Putamen (tissue), 1 donor: ENCODE results near the gene SPI1.
"Not testable (repeated sequence)": the region's sequence is repeated elsewhere in the genome, so short reads cannot be mapped to it uniquely, and the experiment has no call there.

Experiments used
- DNase-seq: peaks from one replicate; pipeline ENCODE4 v3.0.0-alpha.2; 2016; ENCODE audit warnings: low spot score

Gene SPI1

DNA sequence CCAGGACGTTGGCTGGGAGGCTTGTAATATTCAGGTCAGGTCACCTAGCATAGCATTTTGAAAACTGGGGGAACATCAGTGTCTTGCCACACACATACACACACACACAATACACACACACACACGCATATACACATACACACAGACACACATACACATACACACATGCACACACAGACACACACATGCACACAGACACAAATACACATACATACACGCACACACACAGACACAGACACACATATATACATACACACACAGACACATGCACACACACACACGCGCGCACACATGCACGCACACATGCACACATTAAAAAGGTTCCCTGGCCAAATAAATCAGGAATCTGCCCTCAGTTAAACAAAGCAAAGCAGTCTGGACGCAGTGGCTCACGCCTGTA, 38.3 kb downstream of the SPI1 start:
- no peak for DNase-seq

DNA sequence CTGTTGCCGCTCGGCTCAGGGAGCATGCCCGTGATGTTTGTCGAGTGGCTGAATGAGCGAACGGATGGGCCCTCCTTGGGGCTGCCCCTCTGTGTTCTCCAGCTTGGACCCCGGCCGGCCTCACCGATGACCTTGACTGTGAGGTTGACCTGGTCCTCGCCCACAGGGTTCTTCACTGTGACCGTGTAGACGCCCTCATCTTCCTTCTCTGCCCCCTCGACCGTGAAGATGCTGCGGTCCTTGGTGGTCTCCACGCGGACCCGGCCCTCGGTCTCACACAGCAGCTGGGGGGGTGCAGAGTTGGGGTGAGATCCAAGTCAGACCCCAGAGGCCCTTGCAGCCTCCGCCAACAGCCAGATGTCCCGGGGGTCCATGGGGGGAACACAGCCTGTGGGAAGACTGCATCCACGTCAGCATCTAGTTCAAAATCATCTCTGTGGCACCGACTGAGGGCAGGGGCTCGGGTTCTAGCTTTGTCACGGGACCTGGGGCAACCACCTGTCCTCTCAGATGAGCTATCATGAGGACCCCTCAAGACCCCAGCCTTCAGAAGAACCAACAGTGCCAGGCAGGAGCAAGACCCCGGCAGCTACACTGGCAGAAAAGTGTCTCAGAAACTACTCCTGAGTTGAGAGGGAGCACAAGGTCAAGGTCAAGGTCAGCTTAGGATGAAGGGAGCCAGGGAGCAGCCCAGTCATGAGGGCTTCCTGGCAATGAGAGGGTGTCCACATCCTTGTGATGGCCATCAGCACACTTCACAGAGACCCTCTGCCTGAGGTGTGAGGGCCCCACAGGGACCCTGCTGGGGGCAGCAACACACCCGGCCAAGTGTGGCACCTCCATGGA, 39.7 kb downstream of the SPI1 start:
- DNase-seq, result no peak

DNA sequence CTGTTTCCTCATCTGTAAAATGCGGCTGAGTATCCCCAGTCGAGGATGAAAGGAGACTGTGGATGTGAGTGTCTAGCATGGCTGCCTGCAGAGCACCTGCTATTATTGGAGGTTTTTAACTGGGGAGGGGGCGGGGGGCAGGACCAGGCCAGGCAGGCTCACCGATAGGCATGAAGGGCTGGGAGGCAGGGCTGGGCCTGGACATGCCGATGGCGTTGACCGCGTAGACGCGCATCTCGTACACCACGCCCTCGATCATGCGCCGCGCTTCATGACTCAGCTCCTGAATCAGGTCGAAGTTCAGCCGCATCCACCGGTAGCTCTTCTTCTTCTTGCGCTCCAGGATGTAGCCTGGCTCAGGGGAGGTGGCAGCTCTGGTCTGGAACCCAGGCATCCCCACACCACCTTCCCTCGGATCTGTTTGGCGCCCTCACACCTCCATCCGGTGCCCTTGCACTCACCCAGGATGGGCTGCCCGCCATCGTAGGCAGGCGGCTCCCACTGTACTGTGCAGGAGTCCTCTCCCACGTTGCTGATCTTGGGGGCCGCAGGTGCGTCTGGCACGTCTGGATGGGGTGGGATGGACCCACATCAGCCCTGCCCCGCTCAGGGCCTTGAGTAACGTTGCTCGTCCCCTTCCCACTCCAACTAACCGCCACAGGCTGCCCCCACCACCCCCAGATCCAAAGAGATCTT, 41.0 kb downstream of the SPI1 start:
- no peak for DNase-seq

GRCh38 chr11:47336595-47336994, 41.8 kb downstream of the SPI1 start:
- DNase-seq, result no peak

DNA sequence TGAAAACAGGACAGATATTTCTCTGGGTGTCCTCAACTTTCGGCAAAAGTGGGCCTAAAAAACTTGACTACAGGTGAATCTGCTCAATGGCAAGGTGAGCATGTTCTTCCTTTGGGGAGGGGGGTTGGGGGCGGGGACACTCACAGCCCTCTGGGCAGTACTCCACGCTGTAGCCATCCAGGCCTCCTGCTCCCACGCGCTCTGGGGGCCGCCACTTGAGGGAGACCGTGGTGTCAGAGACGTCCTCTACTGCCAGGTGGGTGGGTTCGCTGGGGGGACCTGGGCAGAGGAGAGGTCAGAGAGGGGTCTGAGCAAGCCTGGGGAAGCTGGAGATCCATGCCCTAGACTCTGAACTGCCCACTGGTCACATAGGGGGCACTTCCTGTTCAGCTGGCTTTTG, 42.6 kb downstream of the SPI1 start:
- no peak for DNase-seq

DNA sequence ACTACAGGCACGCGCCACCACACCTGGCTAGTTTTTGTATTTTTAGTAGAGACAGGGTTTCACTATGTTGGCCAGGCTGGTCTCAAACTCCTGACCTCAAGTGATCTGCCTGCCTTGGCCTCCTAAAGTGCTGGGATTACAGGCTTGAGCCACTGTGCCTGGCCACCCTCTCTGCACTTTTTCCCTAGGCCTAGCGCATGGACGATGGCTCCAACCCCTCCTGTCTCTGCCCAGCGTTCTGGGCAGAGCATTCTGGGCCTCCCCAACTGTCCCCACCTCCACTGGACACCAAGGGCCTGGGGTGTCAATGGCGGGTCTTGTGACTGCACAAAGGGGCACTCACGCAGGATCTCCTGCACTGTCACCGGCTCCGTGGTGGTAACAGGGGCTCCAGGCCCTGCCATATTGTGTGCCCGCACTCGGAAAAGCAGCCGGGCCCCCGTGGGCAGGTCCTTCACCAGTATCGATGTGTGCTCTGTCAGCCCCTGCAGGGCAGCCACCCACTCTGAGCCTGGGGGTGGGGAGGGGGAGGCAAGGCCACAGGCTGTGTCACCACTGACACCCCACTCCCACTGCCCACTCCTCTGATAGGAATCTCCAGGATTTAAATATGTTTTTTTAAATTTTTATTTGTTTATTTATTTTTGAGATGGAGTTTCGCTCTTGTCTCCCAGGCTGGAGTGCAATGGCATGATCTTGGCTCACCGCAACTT, 43.5 kb downstream of the SPI1 start:
- not testable (repeated sequence) for DNase-seq

GRCh38 chr11:47333886-47334443, 44.4 kb downstream of the SPI1 start:
- DNase-seq, result no peak

DNA sequence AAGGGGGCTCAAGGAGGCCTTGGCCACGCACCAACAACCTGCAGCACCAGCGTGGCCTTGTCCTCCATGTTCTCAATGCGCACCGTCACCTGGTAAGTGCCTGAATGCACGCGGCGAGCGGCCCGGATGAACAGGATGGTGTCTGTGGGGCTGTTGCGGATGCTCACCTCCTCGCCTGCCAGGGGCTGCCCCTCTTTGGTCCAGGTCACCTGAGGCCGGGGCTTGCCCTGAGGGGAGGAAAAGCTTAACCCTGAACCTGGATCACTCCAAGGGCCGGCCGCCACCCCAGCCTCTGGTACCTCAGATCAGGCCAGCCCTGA, 44.9 kb downstream of the SPI1 start:
- no peak for DNase-seq

DNA sequence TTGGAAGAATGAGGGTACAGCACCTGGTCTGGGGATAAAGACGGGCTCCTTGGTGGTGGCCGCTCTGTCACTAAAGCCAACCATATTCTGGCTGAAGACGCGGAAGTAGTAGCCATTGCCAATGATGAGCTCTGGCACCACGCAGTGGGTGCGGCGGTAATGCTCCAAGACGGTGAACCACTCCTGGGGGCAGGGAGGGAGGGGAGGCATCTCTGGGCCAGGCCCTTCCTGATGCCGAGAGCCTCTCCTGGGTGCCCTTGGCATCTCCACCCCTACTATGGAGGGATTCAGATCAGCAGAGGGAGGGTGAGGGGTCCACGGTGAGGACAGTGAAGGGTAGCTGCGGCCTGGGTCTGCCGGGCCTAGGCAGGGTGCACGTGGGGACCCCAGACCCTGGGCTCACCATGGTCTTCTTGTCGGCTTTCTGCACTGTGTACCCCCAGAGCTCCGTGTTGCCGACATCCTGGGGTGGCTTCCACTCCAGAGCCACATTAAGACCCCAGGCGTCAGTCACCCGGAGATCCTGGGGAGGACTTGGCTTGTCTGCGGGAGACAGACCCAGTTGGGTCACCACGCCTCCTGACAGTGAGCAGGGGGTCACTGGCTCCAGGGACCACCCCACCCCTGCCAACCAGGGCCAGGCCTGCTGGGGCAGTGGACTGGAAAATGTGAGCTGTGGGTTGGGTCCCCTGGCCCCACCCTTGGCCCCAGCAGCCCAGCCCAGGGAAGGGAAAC, 45.4 kb downstream of the SPI1 start:
- no peak for DNase-seq

DNA sequence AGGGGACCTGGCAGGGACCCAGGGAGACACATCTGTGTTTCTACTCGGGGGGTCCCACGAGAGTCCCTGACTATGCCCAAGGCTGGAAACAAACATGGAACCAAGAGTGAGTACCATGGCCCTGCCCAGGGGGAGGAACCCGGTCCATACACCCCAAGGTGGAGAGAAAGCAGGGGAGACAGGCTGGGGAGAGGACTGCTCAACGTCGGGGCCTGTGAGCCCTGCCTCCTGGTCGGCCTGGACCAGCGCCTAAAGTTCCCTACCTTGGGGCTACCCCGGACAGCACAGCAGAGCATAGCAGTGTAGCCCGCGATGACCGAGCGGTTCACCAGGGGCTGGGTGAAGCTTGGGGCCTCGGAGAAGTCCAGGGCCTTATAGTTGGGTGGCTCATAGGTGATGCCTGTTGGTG, 46.0 kb downstream of the SPI1 start:
- no peak for DNase-seq

DNA sequence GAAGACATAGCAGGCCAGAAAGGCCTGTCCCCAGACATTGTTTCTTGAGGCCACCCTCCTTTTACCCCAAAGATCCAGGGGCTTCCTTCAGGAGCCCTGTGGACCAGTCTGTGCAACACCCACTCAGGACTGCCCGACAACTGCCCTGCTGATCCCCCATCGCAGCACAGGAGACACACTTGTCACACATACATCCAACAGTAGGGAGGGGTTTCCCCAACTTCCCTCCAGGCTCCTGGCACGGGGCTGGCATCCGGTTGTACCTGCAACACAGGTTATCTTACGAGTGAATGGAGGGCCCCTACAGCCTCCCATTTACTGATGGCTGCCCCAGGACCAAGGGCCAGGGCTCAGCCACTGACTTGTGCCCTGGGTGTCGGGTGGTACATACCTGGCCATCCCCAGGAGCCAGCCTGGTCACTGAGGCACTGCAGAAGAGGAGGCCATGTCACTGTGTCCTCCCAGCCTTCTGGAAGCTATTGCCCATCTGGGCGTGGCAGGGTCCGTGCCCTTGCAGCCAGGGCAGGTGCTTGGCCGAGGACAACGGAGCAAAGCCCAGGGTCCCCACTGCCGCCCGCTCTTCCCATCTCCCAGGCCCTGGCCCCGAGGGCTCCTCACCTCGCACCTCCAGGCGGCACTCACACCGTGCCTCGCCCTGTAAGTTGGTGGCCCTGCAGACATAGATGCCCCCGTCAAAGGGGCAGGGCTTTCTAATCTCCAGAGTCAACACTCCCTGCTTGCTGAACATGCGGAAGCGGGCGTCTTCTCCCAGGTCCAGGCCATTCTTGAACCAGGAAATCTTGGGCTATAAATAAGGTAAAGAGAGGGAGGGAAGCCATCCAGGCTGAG, 46.7 kb downstream of the SPI1 start:
- no peak for DNase-seq

- DNase-seq, result no peak
These were observed 48.1 kb downstream of the SPI1 start for GRCh38 chr11:47329987-47330931.

GRCh38 chr11:47329431-47329986, 48.8 kb downstream of the SPI1 start:
- DNase-seq, result no peak

GRCh38 chr11:47328449-47329390, 49.6 kb downstream of the SPI1 start:
- no peak for DNase-seq

GRCh38 chr11:47327949-47328348, 50.4 kb downstream of the SPI1 start:
- no peak for DNase-seq

- DNase-seq, result no peak
These were observed 51.3 kb downstream of the SPI1 start for GRCh38 chr11:47327025-47327424.

DNA sequence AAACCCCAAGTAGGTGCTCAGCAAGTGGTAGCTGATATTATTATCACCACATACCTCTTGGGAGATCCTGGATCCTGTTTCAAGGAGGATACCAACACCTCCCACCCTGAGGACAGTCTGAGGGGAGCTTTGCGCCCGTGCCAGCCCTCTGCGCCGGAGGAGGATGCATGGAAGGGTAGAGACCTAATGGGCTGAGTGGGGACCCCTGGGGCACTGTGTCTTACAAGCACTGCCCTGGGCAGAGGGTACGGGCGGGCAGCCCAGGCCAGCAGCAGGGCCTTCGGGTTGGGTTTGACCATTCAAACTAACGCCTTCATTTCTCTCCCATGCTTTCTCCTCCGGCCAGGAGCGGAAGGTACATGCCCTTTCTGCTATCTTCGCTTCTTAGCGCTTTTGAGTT, 52.1 kb downstream of the SPI1 start:
- DNase-seq, result no peak

- DNase-seq, result no peak
These were observed 52.9 kb downstream of the SPI1 start for GRCh38 chr11:47325271-47326041.
